Gastrocnemius medialis (tissue), 4 donors: Measurements from ENCODE around the gene OBSCN.

Experiments used
- POLR2A ChIP-seq, 2 donors: fragments of 450-650 bp; IDR thresholded peaks; one replicate each; pipeline ENCODE4 v1.6.1; 2017; ENCODE audit warnings: antibody characterized with exemption in 2 of 2, mild to moderate bottlenecking in 2 of 2, moderate library complexity in 2 of 2
- TF ChIP-seq, protein P1 (sequence below), 5 experiments: fragments of 450-650 bp in 3 of 5; fragments of 200-600 bp in 2 of 5; sonication (generic) in 2 of 5; IDR thresholded peaks in 4 of 5; conservative IDR thresholded peaks in 1 of 5; 1 replicate in 4 of 5; 2 replicates in 1 of 5; pipeline ENCODE4 v1.5.1; 2016 to 2019; ENCODE audit warnings: antibody characterized with exemption in 5 of 5, mild to moderate bottlenecking in 3 of 5, moderate library complexity in 3 of 5

DNA sequence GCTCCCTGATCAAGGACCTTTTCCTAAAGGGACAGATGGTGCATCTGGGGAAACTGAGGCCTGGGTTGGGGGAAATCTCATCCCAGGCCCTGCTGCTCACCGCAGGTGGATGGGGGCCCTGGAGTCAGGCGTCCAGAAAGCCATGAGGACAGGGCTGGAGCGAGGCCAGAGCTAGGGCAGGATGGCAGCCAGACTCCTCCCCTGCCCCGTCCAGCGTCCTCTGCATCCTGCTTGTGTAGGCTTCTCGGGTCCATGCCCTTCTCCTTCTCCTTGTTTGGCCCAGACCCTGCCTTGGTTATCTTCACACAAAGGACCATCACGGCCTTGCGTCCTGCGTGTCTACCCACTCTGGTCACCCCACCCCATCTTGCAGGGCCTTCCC is 155.8 kb downstream of the OBSCN start:
- TF ChIP-seq, protein P1, sequence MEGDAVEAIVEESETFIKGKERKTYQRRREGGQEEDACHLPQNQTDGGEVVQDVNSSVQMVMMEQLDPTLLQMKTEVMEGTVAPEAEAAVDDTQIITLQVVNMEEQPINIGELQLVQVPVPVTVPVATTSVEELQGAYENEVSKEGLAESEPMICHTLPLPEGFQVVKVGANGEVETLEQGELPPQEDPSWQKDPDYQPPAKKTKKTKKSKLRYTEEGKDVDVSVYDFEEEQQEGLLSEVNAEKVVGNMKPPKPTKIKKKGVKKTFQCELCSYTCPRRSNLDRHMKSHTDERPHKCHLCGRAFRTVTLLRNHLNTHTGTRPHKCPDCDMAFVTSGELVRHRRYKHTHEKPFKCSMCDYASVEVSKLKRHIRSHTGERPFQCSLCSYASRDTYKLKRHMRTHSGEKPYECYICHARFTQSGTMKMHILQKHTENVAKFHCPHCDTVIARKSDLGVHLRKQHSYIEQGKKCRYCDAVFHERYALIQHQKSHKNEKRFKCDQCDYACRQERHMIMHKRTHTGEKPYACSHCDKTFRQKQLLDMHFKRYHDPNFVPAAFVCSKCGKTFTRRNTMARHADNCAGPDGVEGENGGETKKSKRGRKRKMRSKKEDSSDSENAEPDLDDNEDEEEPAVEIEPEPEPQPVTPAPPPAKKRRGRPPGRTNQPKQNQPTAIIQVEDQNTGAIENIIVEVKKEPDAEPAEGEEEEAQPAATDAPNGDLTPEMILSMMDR (IDR thresholded peaks at IDR 0.05 in 4 of 5, conservative IDR thresholded peaks at IDR 0.05 in 1 of 5), result no peak
- TF ChIP-seq POLR2A (IDR thresholded peaks at IDR 0.05), result no peak
